IPS-18a (cell line): ENCODE measurements around the gene CCL24.
"Not testable (repeated sequence)": the region's sequence is repeated elsewhere in the genome, so short reads cannot be mapped to it uniquely, and the experiment has no call there.

ENCODE experiments used
- H3K27ac ChIP-seq: one replicate; pipeline ENCODE4 v1.5.1; 2013; ENCODE audit warnings: low read length
- H3K27me3 ChIP-seq: one replicate; pipeline ENCODE4 v1.6.1; 2013; ENCODE audit warnings: mild to moderate bottlenecking, low read length; ENCODE audit not compliant: control insufficient read depth, insufficient read depth
- H3K36me3 ChIP-seq: one replicate; pipeline ENCODE4 v1.6.1; 2013; ENCODE audit warnings: low read depth, low read length; ENCODE audit not compliant: control insufficient read depth
- H3K4me1 ChIP-seq: one replicate; pipeline ENCODE4 v1.6.1; 2013; ENCODE audit warnings: low read depth, low read length; ENCODE audit not compliant: control insufficient read depth
- H3K4me3 ChIP-seq: one replicate; pipeline ENCODE4 v1.5.1; 2013; ENCODE audit warnings: low read length
- H3K9ac ChIP-seq: one replicate; pipeline ENCODE4 v1.6.1; 2013; ENCODE audit warnings: mild to moderate bottlenecking, low read length, moderate library complexity
- H3K9me3 ChIP-seq: one replicate; pipeline ENCODE4 v1.6.1; 2013; ENCODE audit warnings: low read depth, low read length; ENCODE audit not compliant: control insufficient read depth

Gene CCL24

DNA sequence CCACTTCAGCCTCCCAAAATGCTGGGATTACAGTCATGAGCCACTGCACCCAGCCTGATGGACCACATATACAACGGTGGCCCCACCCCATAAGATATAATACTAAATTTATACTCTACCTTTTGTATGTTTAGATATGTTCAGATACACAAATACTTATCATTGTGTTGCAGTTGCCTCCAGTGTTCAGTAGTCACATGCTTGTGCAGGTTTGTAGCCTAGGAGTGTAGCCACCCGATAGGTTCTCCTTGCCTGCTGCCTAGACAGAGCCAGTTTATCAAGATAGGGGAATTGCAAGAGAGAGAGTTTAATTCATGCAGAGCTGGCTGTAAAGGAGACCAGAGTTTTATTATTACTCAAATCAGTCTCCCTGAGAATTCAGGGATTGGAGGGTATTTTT is 9.6 kb downstream of the CCL24 start:
- peaks cover 6% of the 10 kb centered on the region for H3K9me3 ChIP-seq
- H3K27ac ChIP-seq, result no peak overlapping the region
- H3K36me3 ChIP-seq, result no peaks in the 10 kb centered on the region
- no peaks in the 10 kb centered on the region for H3K4me1 ChIP-seq
- H3K4me3 ChIP-seq, result no peak overlapping the region
- no peak overlapping the region for H3K9ac ChIP-seq
- no peaks in the 10 kb centered on the region for H3K27me3 ChIP-seq

DNA sequence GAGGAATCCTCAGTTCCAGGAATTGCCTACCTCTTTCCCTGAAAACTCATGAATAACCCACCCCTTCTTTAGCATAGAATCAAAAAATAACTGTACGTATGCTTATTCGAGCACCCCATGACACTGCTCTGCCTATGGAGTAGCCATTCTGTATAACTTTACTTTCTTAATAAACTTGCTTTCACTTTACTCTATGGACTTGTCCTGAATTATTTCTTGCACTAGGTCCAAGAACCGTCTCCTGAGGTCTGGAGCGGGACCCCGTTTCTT is 11.1 kb downstream of the CCL24 start:
- no peaks in the 10 kb centered on the region for H3K36me3 ChIP-seq
- H3K27ac ChIP-seq, result no peak overlapping the region
- no peaks in the 10 kb centered on the region for H3K4me1 ChIP-seq
- H3K4me3 ChIP-seq, result no peak overlapping the region
- no peak overlapping the region for H3K9ac ChIP-seq
- H3K27me3 ChIP-seq, result no peaks in the 10 kb centered on the region
- H3K9me3 ChIP-seq, result peaks cover 6% of the 10 kb centered on the region

DNA sequence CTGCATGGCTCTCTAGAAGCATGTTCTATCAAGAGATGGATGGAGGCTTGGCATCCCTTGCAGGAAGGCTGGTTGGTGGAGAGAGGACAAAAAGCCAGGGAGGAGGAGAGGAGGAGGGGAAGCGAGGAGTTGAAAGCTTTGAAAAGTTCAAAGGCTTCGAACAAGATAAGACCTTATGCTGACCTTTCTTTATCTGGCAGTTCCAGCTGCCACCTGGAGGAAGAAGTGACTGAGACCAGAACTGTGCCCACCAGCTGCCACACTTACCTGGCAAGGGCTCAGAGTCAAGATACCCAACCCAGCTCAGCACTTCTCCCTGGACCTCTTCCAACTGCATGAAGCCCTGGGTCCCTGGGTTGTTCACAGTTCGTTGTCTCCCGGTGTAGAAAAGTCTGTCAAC is 14.8 kb downstream of the CCL24 start:
- Histone ChIP-seq H3K27ac (no peak overlapping the region), H3K4me1 (no peaks in the 10 kb centered on the region), H3K9me3 (no peaks in the 10 kb centered on the region), H3K9ac (no peak overlapping the region), H3K27me3 (no peaks in the 10 kb centered on the region), H3K36me3 (no peaks in the 10 kb centered on the region), H3K4me3 (no peak overlapping the region)

- no peaks in the 10 kb centered on the region for H3K4me1 ChIP-seq
- no peaks in the 10 kb centered on the region for H3K36me3 ChIP-seq
- H3K27me3 ChIP-seq, result no peaks in the 10 kb centered on the region
- no peaks in the 10 kb centered on the region for H3K9me3 ChIP-seq
- H3K4me3 ChIP-seq, result no peak overlapping the region
- no peak overlapping the region for H3K9ac ChIP-seq
- H3K27ac ChIP-seq, result no peak overlapping the region
These were observed 17.2 kb downstream of the CCL24 start for GRCh38 chr7:75796420-75796819.

GRCh38 chr7:75795831-75796285 is 17.7 kb downstream of the CCL24 start:
- Histone ChIP-seq H3K27ac (no peak overlapping the region), H3K9me3 (no peaks in the 10 kb centered on the region), H3K4me3 (no peak overlapping the region), H3K36me3 (no peaks in the 10 kb centered on the region), H3K27me3 (no peaks in the 10 kb centered on the region), H3K4me1 (no peaks in the 10 kb centered on the region), H3K9ac (no peak overlapping the region)

DNA sequence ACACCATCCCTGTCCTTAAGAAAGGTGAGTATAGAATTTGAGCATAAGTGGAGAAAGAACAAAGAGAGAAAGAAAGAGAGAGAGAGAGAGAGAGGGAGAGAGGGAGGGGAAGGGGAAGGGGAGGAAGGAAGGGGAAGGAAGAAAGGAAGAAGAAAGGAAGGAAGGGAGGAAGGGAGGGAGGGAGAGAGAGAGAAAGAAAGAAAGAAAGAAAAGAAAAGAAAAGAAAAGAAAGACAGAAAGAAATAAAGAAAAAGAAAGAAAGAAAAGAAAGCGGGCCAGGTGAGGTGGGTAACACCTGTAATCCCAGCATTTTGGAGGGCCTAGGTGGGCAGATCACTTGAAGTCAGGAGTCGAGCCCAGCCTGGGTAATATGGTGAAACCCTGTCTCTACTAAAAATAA is 19.9 kb downstream of the CCL24 start:
- no peak overlapping the region for H3K27ac ChIP-seq
- H3K4me1 ChIP-seq, result peaks cover 2% of the 10 kb centered on the region
- H3K9ac ChIP-seq, result no peak overlapping the region
- no peaks in the 10 kb centered on the region for H3K36me3 ChIP-seq
- H3K9me3 ChIP-seq, result no peaks in the 10 kb centered on the region
- H3K27me3 ChIP-seq, result no peaks in the 10 kb centered on the region
- H3K4me3 ChIP-seq, result no peak overlapping the region

GRCh38 chr7:75792567-75792966 is 21.0 kb downstream of the CCL24 start:
- H3K9ac ChIP-seq, H3K36me3 ChIP-seq, H3K9me3 ChIP-seq, H3K27me3 ChIP-seq, H3K4me3 ChIP-seq, H3K27ac ChIP-seq, H3K4me1 ChIP-seq: not testable (repeated sequence)

DNA sequence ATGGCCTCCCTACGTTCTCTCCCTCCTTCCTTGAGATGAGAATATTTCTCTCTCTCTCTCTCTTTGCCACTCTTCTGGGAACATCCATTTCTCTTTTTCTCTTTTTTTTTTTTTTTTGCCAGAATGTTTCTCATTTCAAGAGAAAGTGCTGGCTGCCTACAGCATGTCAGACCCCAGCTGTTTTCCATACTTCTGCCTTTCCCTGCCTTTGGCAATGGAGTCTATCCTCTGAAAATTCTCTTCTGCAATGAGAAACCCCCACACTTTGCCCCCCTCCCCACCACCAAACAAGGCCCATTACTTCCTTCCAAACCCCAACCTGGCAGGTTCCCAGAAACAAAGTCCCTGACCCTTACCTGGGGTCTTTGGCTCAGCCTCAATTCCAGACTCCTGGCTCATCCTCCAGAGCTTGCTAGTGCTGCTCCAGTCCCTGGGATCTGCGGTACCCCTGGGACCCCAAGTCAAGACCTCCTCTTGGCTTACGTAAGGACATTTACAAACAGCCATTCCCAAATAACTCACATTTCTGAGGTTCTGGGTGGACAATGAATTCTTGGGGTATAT is 24.2 kb downstream of the CCL24 start:
- Histone ChIP-seq H3K4me3 (no peak overlapping the region), H3K36me3 (no peaks in the 10 kb centered on the region), H3K27ac (no peak overlapping the region), H3K9ac (no peak overlapping the region), H3K9me3 (no peaks in the 10 kb centered on the region), H3K27me3 (no peaks in the 10 kb centered on the region), H3K4me1 (peaks cover 10% of the 10 kb centered on the region)

DNA sequence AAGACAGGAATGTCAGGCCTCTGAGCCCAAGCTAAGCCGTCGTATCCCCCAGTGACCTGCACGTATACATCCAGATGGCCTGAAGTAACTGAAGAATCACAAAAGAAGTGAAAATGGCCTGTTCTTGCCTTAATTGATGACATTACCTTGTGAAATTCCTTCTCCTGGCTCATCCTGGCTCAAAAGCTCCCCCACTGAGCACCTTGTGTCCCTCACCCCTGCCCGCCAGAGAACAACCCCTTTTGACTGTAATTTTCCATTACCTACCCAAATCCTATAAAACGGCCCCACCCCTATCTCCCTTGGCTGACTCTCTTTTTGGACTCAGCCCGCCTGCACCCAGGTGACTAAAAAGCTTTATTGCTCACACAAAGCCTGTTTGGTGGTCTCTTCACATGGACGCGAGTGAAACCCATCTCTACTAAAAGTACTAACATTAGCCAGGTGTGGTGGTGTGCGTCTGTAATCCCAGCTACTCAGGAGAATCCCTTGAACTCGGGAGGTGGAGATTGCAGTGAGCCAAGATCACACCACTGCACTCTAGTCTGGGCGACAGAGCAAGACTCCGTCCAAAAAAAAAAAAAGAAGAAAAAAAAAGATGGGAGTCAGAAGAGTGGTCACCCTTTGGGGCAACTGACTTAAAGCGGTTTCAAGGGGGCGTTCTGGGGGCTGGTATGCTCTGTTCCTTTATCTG is 25.3 kb downstream of the CCL24 start:
- peak overlapping the region; percentile 33 for H3K4me3 ChIP-seq
- H3K27me3 ChIP-seq, H3K36me3 ChIP-seq, H3K9me3 ChIP-seq: not testable (repeated sequence)
- peak overlapping the region; percentile 77 for H3K27ac ChIP-seq
- peak overlapping the region; percentile 50 for H3K9ac ChIP-seq
- H3K4me1 ChIP-seq, result peaks cover 14% of the 10 kb centered on the region

GRCh38 chr7:75783058-75783457 is 30.5 kb downstream of the CCL24 start:
- not testable (repeated sequence) for H3K36me3 ChIP-seq, H3K27ac ChIP-seq, H3K27me3 ChIP-seq, H3K4me3 ChIP-seq, H3K9ac ChIP-seq, H3K9me3 ChIP-seq
- peaks cover 28% of the 10 kb centered on the region for H3K4me1 ChIP-seq

GRCh38 chr7:75780647-75781273 is 32.8 kb downstream of the CCL24 start:
- H3K36me3 ChIP-seq, H3K9me3 ChIP-seq, H3K27ac ChIP-seq, H3K27me3 ChIP-seq: not testable (repeated sequence)
- H3K4me3 ChIP-seq, result peak overlapping the region; percentile 46
- H3K4me1 ChIP-seq, result peaks cover 24% of the 10 kb centered on the region
- H3K9ac ChIP-seq, result peak overlapping the region; percentile 6

- H3K27me3 ChIP-seq, H3K36me3 ChIP-seq, H3K27ac ChIP-seq, H3K9ac ChIP-seq, H3K9me3 ChIP-seq: not testable (repeated sequence)
- H3K4me1 ChIP-seq, result peaks cover 24% of the 10 kb centered on the region
- peak overlapping the region; percentile 46 for H3K4me3 ChIP-seq
These were observed 34.1 kb downstream of the CCL24 start for GRCh38 chr7:75779516-75779915.
